Right lobe of liver (tissue), 6 donors: ENCODE results near the gene ARHGEF12. TPM values are rescaled to one million over a fixed set of nuclear protein-coding genes. Genes with fewer than 3 reads are reported as not detected.

Experiments used
- ATAC-seq, 4 donors: fragments of 200-7000 bp; cut with Tn5 transposase; one replicate each; pipeline ENCODE4 v1.9.1; 2020; ENCODE audit warnings: mild to moderate bottlenecking in 4 of 4, moderate library complexity in 4 of 4
- DNase-seq, 3 donors: peaks; one replicate each; pipeline ENCODE4 v3.0.0-alpha.2; 2020
- H3K27ac ChIP-seq, 3 donors: fragments of 200-600 bp; one replicate each; pipeline ENCODE4 v1.8.0; 2022
- H3K27me3 ChIP-seq, 2 donors: fragments of 200-600 bp; one replicate each; pipeline ENCODE4 v1.8.0; 2022
- H3K36me3 ChIP-seq, 4 donors: fragments of 200-600 bp; sonication (generic) in 1 of 4; one replicate each; pipeline versions ENCODE4 v1.5.1 to v1.8.0; 2017 to 2022; ENCODE audit warnings: control low read depth in 1 of 4
- H3K4me1 ChIP-seq, 4 donors: fragments of 200-600 bp; sonication (generic) in 1 of 4; one replicate each; pipeline versions ENCODE4 v1.5.1 to v1.8.0; 2017 to 2022; ENCODE audit warnings: control low read depth in 1 of 4
- H3K4me3 ChIP-seq, 3 donors: fragments of 200-600 bp; one replicate each; pipeline ENCODE4 v1.8.0; 2022
- H3K9me3 ChIP-seq, 4 donors: fragments of 200-600 bp; sonication (generic) in 1 of 4; one replicate each; pipeline versions ENCODE4 v1.5.1 to v1.8.0; 2017 to 2022; ENCODE audit warnings: control low read depth in 1 of 4
- CTCF ChIP-seq, 4 donors: fragments of 200-600 bp in 3 of 4; fragments of 450-650 bp in 1 of 4; IDR thresholded peaks; one replicate each; pipeline versions ENCODE4 v1.5.1 to v1.8.0; 2016 to 2022; ENCODE audit warnings: antibody characterized with exemption in 4 of 4, mild to moderate bottlenecking in 2 of 4
- POLR2A ChIP-seq: fragments of 450-650 bp; IDR thresholded peaks from one replicate; pipeline ENCODE4 v1.6.1; 2017; ENCODE audit warnings: antibody characterized with exemption, mild to moderate bottlenecking
- WGBS: methylation state at CpG from one replicate; pipeline ENCODE4 v1.1.6; 2018; ENCODE audit warnings: low coverage, low lambda C conversion rate; ENCODE audit not compliant: insufficient coverage; ENCODE audit errors: missing lambda C conversion rate; 5-methylcytosine and 5-hydroxymethylcytosine counted together
- intact Hi-C, 2 donors: fragments of 100-400 bp; cut with DNase I; formaldehyde crosslinking; loops; one replicate each; pipeline versions ENCODE4 v1.11.2 to v1.14.1; 2022
- total RNA-seq, 6 experiments: library from RNA; depleted of rRNA in 2 of 6; stranded (reverse); fragments of >200 nt in 2 of 6; fragmentation: NEBNext Ultra II Directional in 3 of 6; extraction: Animal tissue kit (Norgen Biotek cat#: 25700) in 3 of 6; gene quantifications; one replicate each; pipeline versions ENCODE4 v1.1.0 to v1.2.4, GENCODE V29; 2016 to 2023
- donor health status: DM: no; HTN: yes; CAD: no.
- donor health status: DM: no; HTN: no; CAD: no.
- donor health status: DM: no; HTN: no; CAD: no.
- donor health status: DM: no; HTN: yes; CAD: no.
- donor health status: DM: no; HTN: yes; CAD: no.

ARHGEF12 gene
- total RNA-seq, 6 experiments from 2014 or later: 75.1 to 113 (median 94.0) TPM

- H3K4me1 ChIP-seq: no peaks in the 10 kb centered on the region
- no peaks in the 10 kb centered on the region for H3K9me3 ChIP-seq
- H3K27me3 ChIP-seq: no peaks in the 10 kb centered on the region
- no peaks in the 10 kb centered on the region for H3K36me3 ChIP-seq
- H3K4me3 ChIP-seq: no peak overlapping the region
- WGBS: 89% methylated on average over 3 of the region's 7 CpGs
- ATAC-seq (no peak), DNase-seq (no peak)
- TF ChIP-seq POLR2A (no peak), CTCF (IDR thresholded peaks at IDR 0.05) (no peak)
- H3K27ac ChIP-seq: no peak overlapping the region
- intact Hi-C loops: no loop called here
Measured at GRCh38 chr11:120529214-120529613, 193.0 kb downstream of the ARHGEF12 start.

GRCh38 chr11:120529911-120530310 is 193.7 kb downstream of the ARHGEF12 start:
- intact Hi-C loops: no loop called here
- Histone ChIP-seq H3K36me3 (no peaks in the 10 kb centered on the region), H3K27ac (no peak overlapping the region), H3K27me3 (no peaks in the 10 kb centered on the region), H3K4me1 (no peaks in the 10 kb centered on the region), H3K4me3 (no peak overlapping the region), H3K9me3 (no peaks in the 10 kb centered on the region)
- DNase-seq (no peak), ATAC-seq (no peak)
- WGBS: 71% methylated on average over 5 of the region's 6 CpGs
- no peak for TF ChIP-seq CTCF (IDR thresholded peaks at IDR 0.05)
- no peak for TF ChIP-seq POLR2A

- Histone ChIP-seq H3K27me3 (no peaks in the 10 kb centered on the region), H3K36me3 (no peaks in the 10 kb centered on the region), H3K9me3 (no peaks in the 10 kb centered on the region), H3K27ac (no peak overlapping the region), H3K4me1 (no peaks in the 10 kb centered on the region), H3K4me3 (no peak overlapping the region)
- no peak for TF ChIP-seq CTCF (IDR thresholded peaks at IDR 0.05)
- no peak for TF ChIP-seq POLR2A
- 51% methylated on average over 8 of the region's 16 CpGs for WGBS
- DNase-seq: no peak
- intact Hi-C loops: no loop called here
- ATAC-seq: no peak
Measured at GRCh38 chr11:120532082-120532831, 196.0 kb downstream of the ARHGEF12 start.

GRCh38 chr11:120532832-120533196 is 196.6 kb downstream of the ARHGEF12 start:
- Histone ChIP-seq H3K4me3 (no peak overlapping the region), H3K27me3 (no peaks in the 10 kb centered on the region), H3K36me3 (no peaks in the 10 kb centered on the region), H3K27ac (no peak overlapping the region), H3K9me3 (no peaks in the 10 kb centered on the region), H3K4me1 (no peaks in the 10 kb centered on the region)
- intact Hi-C loops: no loop called here
- WGBS: 41% methylated on average over 5 of the region's 5 CpGs
- ATAC-seq (no peak), DNase-seq (no peak)
- TF ChIP-seq CTCF (IDR thresholded peaks at IDR 0.05) (no peak), POLR2A (no peak)
